ENCODE results near the gene ELFN2.
A peak's percentile ranks its signal among the peaks of the same experiment; 100 is the strongest.

The ELFN2 gene

DNA sequence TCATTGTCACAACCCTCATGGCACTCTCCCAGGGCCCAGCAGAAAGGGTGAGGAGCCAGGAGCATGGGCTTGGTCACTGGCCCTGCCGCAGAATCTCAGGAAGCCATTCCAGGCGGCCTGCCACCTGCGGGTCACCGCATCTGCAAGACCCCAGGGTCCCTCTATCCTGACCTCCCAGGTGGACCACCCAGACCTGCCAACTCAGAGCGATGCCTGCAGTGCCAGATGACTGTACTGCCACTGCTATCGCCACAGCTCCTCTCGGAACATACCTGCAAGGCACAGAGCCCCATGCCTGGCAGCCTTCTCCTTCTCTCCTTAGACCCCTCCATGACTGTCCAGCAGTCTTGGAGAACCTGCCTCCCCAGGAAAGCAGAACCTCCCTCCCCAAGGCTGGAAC lies 26.4 kb upstream of the ELFN2 start:
- DNase-seq = no peak

GRCh38 chr22:37451218-37451617 lies 23.9 kb upstream of the ELFN2 start:
- DNase-seq = no peak

GRCh38 chr22:37449331-37450001 lies 22.2 kb upstream of the ELFN2 start:
- no peak for DNase-seq

GRCh38 chr22:37448516-37449127 lies 21.3 kb upstream of the ELFN2 start:
- DNase-seq = no peak

GRCh38 chr22:37445501-37445900 lies 18.2 kb upstream of the ELFN2 start:
- no peak for DNase-seq

DNA sequence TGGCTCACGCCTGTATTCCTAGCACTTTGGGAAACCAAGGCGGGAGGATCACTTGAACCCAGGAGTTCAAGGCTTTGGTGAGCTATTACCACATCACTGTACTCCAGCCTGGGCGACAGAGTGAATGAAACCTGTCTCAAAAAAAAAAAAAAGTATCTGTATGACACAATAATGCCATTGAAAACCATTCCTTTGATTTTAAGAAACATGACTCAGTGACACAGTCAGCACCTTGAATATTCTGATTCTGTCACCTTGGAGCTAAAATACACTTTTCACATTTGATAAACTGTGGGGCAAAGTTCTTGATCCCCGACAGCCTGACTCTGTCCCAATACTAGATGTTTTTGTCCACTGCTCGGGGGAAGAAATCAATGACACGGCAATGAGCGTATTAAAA lies 16.7 kb upstream of the ELFN2 start:
- DNase-seq = no peak

DNA sequence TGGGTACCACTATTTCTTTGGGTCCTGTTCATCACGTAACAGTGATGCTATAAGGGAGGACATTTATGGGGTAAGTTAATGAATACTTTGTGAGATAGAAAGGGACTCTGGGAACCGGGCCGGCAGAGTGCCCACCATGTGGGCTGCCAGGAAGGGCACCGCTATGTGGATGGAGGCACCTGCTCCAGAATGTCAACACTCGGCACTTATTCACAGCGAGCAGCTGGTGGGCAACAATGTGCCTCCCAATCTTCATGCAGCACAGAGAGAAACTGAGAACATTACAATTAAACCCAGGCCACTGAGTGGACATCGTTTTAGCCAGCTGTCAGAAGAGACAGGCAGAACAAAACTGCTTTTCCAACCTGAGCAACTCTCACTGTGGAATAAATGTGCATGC lies 15.8 kb upstream of the ELFN2 start:
- no peak for DNase-seq

DNA sequence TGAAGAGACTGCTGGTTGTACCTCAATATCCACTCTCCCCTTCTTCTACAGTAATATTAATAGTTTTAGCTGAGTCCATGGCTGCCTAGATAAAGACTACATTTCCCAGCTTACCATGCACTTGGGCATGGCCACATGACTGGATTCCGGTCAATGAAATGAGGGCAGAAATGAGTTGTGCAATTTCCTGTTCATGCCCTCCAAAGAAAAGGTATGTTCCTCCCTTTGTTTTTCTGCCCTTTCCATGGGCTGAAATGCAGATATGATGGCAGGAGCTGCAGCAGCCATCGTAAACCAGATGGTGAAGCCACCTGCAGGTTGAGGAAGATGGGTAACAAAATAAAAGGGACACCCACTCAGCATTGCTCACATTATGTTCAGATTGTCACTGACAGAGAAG lies 15.3 kb upstream of the ELFN2 start:
- DNase-seq = no peak

GRCh38 chr22:37442135-37442534 lies 14.9 kb upstream of the ELFN2 start:
- DNase-seq = no peak

- DNase-seq = no peak
Observed at GRCh38 chr22:37440875-37441274, 13.6 kb upstream of the ELFN2 start.

GRCh38 chr22:37439347-37439746 lies 12.1 kb upstream of the ELFN2 start:
- DNase-seq = no peak

- no peak for DNase-seq
Observed at GRCh38 chr22:37435970-37436603, 8.8 kb upstream of the ELFN2 start.

- DNase-seq = no peak
Observed at GRCh38 chr22:37433786-37434185, 6.5 kb upstream of the ELFN2 start.

DNA sequence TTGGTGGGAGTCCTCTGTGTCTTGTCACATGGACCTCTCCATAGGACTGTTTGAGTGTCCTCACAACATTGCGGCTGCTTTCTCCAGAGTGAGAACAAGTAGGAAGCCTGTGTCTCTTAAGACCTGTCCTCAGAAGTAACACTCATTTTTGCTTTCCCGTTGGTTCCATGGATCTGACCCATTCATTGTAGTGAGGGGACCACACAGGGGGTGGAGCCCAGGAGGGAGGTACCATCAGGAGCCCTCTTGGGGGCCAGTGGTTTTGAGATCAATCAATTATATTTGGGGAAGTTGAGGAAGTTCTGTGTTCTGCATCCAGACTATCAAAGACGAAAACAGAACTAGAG lies 5.4 kb upstream of the ELFN2 start:
- no peak for DNase-seq

DNA sequence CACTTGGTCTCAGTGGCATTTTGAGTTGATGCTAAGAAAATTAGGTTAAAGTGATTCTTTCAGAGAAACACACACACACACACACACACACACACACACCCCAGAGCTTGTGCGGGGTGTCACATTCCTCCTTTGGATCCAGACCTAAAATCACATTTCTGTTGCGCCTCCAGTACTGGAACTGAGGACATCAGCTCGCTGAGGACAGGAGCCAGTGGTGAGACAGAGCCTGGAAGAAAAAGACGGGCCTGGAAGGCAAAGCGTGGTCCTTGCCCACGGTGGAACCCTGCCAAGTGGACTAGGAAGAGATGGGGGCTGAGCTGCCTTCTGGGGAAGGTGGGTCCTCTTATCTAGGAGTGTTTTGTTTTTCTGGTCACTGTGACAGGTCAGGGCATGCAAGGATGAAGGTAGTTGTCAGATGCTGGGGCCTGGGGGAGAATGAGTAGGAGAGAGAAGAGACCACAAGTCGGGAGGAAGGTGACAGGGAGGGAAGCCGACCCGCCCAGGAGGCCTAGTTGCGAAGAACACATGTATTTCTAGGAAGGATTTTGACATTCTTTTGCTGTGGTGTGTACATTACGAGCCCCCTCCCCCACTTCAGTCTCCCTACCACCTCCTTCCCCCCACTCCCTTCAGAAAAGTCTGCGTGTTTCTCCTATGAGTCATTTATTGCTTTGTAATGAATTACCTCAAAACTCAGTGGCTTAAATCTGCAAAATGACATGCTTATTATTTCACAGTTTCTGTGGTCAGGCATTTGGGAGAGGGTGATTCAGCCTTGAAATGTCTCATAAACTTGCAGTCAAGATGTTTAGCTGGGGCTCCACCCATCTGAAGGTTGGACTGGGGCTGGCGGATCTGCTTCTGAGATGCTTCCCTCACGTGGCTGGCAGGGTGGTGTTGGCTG lies 4.8 kb upstream of the ELFN2 start:
- DNase-seq = no peak

DNA sequence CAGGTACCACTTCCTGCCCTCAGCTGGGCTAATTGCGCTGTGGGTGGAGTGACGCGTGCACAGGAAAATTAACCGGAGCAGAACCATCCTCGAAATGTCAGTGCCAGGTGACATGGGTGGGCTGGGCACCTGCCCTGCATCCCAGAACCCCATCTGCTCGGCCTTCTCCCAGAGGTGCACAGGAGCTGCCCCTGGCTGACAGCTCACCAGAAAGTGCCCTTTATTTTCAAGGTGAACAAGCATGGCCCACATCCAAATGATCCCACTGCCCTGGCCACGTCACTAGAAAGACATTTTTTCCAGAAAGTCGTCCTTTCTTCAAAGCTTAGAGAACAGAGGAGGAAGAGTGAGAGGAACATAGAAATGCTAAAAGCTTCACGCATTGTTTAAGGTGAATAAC lies 4.1 kb upstream of the ELFN2 start:
- no peak for DNase-seq

DNA sequence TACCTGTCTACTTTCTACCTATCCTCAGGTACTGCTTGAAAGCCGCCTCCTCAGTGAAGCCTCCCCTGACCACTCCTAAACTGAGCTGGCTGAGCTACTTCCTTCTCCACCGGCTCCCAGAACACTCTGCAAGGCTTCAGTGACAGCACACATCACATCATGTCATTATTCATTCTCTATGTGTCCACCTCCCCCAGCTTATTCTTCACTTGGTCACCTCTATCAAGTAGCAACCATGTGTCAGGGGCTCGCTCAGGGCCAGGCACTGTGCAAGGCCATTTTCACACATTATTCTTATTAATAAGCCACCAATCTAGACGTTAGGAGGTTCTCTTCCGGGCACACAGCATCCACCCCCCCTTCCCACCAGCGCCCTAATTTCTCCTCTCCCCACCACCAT lies 3.7 kb upstream of the ELFN2 start:
- DNase-seq = no peak

GRCh38 chr22:37428649-37429586 lies 1.6 kb upstream of the ELFN2 start:
- peak; percentile 16 for DNase-seq

DNA sequence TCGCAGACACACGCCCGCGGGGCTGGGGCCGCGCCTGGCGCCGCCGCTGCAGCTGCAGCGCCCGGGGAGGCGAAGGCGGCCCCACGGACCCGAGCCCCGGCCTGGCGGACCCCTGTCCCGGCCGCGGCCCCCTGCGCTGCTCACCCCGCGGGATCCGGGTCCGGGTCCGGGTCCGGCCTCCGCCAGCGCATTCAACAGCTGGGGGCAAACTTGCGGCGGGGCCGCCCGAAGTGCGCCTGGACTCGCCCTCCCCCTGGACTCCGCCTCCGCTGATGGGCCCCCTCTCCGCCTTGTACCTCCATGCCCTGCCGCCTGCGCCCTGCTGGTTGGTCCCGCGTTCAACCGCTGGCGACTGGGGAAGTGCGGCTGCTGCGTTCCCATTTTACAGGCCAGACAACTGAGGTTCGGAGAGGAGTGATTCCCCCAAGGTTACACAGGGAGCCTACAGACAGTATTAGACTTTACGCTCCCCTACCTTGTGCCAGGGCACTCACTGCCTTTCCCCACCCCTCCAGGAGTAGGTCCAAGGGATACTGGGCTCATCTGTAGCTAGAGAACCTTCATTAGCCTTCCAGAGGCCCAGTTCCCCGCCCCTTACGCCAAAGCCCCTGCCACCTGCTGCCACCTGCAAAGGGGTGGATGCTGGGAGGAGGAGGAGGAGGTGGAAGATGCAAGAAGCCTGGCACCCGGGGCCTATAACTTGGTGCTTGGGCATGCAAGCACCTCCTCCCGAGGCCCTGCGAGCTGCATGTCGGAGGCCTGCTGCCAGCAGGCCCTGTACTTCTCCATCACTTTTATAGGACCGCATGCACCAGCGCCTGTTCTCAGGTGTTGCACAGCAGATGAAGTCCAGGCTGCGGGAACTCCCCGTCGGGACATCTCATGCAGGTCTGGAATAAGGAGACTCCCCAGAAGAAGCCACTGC lies 694 bp upstream of the ELFN2 start:
- DNase-seq = no peak

GRCh38 chr22:37426706-37427134 lies 559 bp downstream of the ELFN2 start:
- no peak for DNase-seq

All from GDM1 (cell line).